Measurements from ENCODE around the gene PTGS1. TPM values are rescaled to one million over a fixed set of nuclear protein-coding genes. Genes with fewer than 3 reads are reported as not detected.

PTGS1 gene
- total and polyA plus RNA-seq, 5 donors: 4.5 to 29.2 (median 16.6) TPM

- WGBS: 82% methylated on average over 7 of the region's 7 CpGs
- Histone ChIP-seq H3K27ac (ENCODE audit: low read length) (no peak overlapping the region), H3K9me3 (ENCODE audit: control insufficient read depth, low read length) (no peaks in the 10 kb centered on the region), H3K27me3 (ENCODE audit: control insufficient read depth, insufficient read depth) (no peaks in the 10 kb centered on the region), H3K4me1 (ENCODE audit: control insufficient read depth, insufficient read depth, low read length) (no peaks in the 10 kb centered on the region), H3K4me3 (ENCODE audit: low read length) (no peak overlapping the region)
- DNase-seq (no peak), ATAC-seq (peak; percentile 25 to 81)
- intact Hi-C loops (cut with DNase I): no loop called here
Observed at GRCh38 chr9:122383992-122384461, 13.2 kb downstream of the PTGS1 start.

GRCh38 chr9:122386311-122386872 is 15.6 kb downstream of the PTGS1 start:
- ATAC-seq: no peak
- intact Hi-C loops (cut with DNase I): no loop called here

GRCh38 chr9:122387536-122387935 is 16.7 kb downstream of the PTGS1 start:
- 82% methylated on average over 3 of the region's 3 CpGs for WGBS
- no peak for ATAC-seq
- DNase-seq: no peak
- Histone ChIP-seq H3K27ac (ENCODE audit: low read length) (no peak overlapping the region), H3K4me1 (ENCODE audit: control insufficient read depth, insufficient read depth, low read length) (no peaks in the 10 kb centered on the region), H3K4me3 (ENCODE audit: low read length) (no peak overlapping the region), H3K9me3 (ENCODE audit: control insufficient read depth, low read length) (no peaks in the 10 kb centered on the region), H3K27me3 (ENCODE audit: control insufficient read depth, insufficient read depth) (no peaks in the 10 kb centered on the region)
- intact Hi-C loops (cut with DNase I): no loop called here

More at GRCh38 chr9:122386311-122386872, 15.6 kb downstream of the PTGS1 start:
- H3K27ac ChIP-seq (ENCODE audit: low read length): no peak overlapping the region
- H3K4me3 ChIP-seq (ENCODE audit: low read length): no peak overlapping the region
- no peaks in the 10 kb centered on the region for H3K9me3 ChIP-seq (ENCODE audit: control insufficient read depth, low read length)
- no peaks in the 10 kb centered on the region for H3K4me1 ChIP-seq (ENCODE audit: control insufficient read depth, insufficient read depth, low read length)
- 85% methylated on average over 8 of the region's 8 CpGs for WGBS
- DNase-seq: no peak
- no peaks in the 10 kb centered on the region for H3K27me3 ChIP-seq (ENCODE audit: control insufficient read depth, insufficient read depth)

GRCh38 chr9:122389195-122389594 is 18.4 kb downstream of the PTGS1 start:
- Histone ChIP-seq H3K27ac (ENCODE audit: low read length) (no peak overlapping the region), H3K4me3 (ENCODE audit: low read length) (no peak overlapping the region), H3K9me3 (ENCODE audit: control insufficient read depth, low read length) (no peaks in the 10 kb centered on the region), H3K27me3 (ENCODE audit: control insufficient read depth, insufficient read depth) (no peaks in the 10 kb centered on the region), H3K4me1 (ENCODE audit: control insufficient read depth, insufficient read depth, low read length) (no peaks in the 10 kb centered on the region)
- 93% methylated on average over 5 of the region's 5 CpGs for WGBS
- no peak for DNase-seq
- intact Hi-C loops (cut with DNase I): no loop called here
- ATAC-seq: no peak

DNA sequence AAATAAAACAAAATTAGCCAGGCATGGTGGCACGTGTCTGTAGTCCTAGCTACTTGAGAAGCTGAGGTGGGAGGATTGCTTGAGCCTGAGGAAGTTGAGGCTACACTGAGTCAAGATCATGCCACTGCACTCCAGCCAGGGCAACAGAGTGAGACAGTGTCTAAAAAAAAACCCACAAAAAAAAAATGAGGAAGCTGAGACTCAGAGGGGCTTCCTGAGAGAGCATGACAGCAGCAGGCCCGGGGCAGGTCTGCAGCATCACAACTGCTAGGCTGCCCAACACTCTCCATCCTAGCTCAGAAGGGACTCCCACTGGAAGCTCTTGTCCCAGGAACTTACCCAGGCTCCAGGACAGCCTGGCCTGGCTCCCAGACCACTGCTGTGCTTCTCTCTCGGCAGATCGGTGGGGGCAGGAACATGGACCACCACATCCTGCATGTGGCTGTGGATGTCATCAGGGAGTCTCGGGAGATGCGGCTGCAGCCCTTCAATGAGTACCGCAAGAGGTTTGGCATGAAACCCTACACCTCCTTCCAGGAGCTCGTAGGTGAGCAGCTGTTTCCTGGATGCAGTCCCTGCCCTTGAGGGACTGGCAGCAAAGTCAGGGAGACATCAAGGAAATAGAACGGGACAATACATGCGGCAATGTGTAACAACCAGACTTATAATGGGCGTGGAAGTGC is 19.1 kb downstream of the PTGS1 start:
- H3K4me3 ChIP-seq (ENCODE audit: low read length): no peak overlapping the region
- H3K27me3 ChIP-seq (ENCODE audit: control insufficient read depth, insufficient read depth): no peaks in the 10 kb centered on the region
- no peaks in the 10 kb centered on the region for H3K9me3 ChIP-seq (ENCODE audit: control insufficient read depth, low read length)
- ATAC-seq (no peak), DNase-seq (no peak)
- no peaks in the 10 kb centered on the region for H3K4me1 ChIP-seq (ENCODE audit: control insufficient read depth, insufficient read depth, low read length)
- intact Hi-C loops (cut with DNase I): no loop called here
- WGBS: 47% methylated on average over 11 of the region's 11 CpGs
- H3K27ac ChIP-seq (ENCODE audit: low read length): no peak overlapping the region

DNA sequence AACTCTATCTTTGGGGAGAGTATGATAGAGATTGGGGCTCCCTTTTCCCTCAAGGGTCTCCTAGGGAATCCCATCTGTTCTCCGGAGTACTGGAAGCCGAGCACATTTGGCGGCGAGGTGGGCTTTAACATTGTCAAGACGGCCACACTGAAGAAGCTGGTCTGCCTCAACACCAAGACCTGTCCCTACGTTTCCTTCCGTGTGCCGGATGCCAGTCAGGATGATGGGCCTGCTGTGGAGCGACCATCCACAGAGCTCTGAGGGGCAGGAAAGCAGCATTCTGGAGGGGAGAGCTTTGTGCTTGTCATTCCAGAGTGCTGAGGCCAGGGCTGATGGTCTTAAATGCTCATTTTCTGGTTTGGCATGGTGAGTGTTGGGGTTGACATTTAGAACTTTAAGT is 21.5 kb downstream of the PTGS1 start:
- Histone ChIP-seq H3K4me1 (ENCODE audit: control insufficient read depth, insufficient read depth, low read length) (no peaks in the 10 kb centered on the region), H3K27me3 (ENCODE audit: control insufficient read depth, insufficient read depth) (no peaks in the 10 kb centered on the region), H3K4me3 (ENCODE audit: low read length) (no peak overlapping the region), H3K9me3 (ENCODE audit: control insufficient read depth, low read length) (no peaks in the 10 kb centered on the region), H3K27ac (ENCODE audit: low read length) (no peak overlapping the region)
- DNase-seq (no peak), ATAC-seq (no peak)
- intact Hi-C loops (cut with DNase I): no loop called here
- WGBS: 95% methylated on average over 9 of the region's 9 CpGs

DNA sequence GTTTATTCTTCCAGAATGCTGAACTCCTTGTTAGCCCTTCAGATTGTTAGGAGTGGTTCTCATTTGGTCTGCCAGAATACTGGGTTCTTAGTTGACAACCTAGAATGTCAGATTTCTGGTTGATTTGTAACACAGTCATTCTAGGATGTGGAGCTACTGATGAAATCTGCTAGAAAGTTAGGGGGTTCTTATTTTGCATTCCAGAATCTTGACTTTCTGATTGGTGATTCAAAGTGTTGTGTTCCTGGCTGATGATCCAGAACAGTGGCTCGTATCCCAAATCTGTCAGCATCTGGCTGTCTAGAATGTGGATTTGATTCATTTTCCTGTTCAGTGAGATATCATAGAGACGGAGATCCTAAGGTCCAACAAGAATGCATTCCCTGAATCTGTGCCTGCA is 21.9 kb downstream of the PTGS1 start:
- Histone ChIP-seq H3K4me3 (ENCODE audit: low read length) (no peak overlapping the region), H3K9me3 (ENCODE audit: control insufficient read depth, low read length) (no peaks in the 10 kb centered on the region), H3K27me3 (ENCODE audit: control insufficient read depth, insufficient read depth) (no peaks in the 10 kb centered on the region), H3K27ac (ENCODE audit: low read length) (no peak overlapping the region), H3K4me1 (ENCODE audit: control insufficient read depth, insufficient read depth, low read length) (no peaks in the 10 kb centered on the region)
- DNase-seq: no peak
- ATAC-seq: no peak
- intact Hi-C loops (cut with DNase I): no loop called here
- WGBS: 62% methylated on average over 2 of the region's 2 CpGs

GRCh38 chr9:122393284-122393983 is 22.6 kb downstream of the PTGS1 start:
- intact Hi-C loops (cut with DNase I): no loop called here
- ATAC-seq (no peak), DNase-seq (no peak)
- H3K27me3 ChIP-seq (ENCODE audit: control insufficient read depth, insufficient read depth): no peaks in the 10 kb centered on the region
- no peak overlapping the region for H3K27ac ChIP-seq (ENCODE audit: low read length)
- H3K9me3 ChIP-seq (ENCODE audit: control insufficient read depth, low read length): no peaks in the 10 kb centered on the region
- H3K4me3 ChIP-seq (ENCODE audit: low read length): no peak overlapping the region
- 71% methylated on average over 8 of the region's 8 CpGs for WGBS
- no peaks in the 10 kb centered on the region for H3K4me1 ChIP-seq (ENCODE audit: control insufficient read depth, insufficient read depth, low read length)

DNA sequence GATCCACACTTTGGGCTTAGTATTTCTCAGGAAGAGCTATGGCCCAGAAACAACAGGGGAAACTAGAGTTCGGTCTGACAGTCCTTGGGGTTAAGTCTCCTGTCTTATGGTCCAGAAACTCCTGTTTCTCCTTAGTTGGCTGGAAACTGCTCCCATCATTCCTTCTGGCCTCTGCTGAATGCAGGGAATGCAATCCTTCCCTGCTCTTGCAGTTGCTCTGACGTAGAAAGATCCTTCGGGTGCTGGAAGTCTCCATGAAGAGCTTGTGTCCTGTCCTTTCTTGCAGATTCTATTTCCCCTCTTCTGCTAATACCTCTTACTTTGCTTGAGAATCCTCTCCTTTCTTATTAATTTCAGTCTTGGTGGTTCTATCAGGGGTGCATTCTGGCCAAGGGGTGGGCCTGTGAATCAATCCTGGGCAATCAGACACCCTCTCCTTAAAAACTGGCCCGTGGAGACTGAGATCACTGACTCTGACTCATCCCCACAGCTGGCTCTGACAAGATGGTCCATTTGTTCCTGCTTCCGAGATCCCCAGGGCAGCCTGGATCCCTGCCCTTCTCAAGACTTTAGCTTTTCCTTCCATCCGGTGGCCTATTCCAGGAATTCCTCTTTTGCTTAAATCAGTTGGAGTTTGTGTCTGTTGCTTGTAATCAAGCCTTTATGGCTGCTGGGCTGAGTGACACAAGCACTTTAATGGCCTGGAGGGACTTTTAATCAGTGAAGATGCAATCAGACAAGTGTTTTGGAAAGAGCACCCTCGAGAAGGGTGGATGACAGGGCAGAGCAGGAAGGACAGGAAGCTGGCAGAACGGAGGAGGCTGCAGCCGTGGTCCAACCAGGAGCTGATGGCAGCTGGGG is 23.7 kb downstream of the PTGS1 start:
- no peak overlapping the region for H3K4me3 ChIP-seq (ENCODE audit: low read length)
- peak; percentile 49 to 72 (median 55) for DNase-seq

GRCh38 chr9:122396614-122397148 is 25.9 kb downstream of the PTGS1 start:
- Histone ChIP-seq H3K4me1 (ENCODE audit: control insufficient read depth, insufficient read depth, low read length) (no peaks in the 10 kb centered on the region), H3K27me3 (ENCODE audit: control insufficient read depth, insufficient read depth) (no peaks in the 10 kb centered on the region), H3K9me3 (ENCODE audit: control insufficient read depth, low read length) (no peaks in the 10 kb centered on the region), H3K4me3 (ENCODE audit: low read length) (no peak overlapping the region), H3K27ac (ENCODE audit: low read length) (no peak overlapping the region)
- 86% methylated on average over 2 of the region's 2 CpGs for WGBS
- intact Hi-C loops (cut with DNase I): no loop called here
- ATAC-seq: no peak
- no peak for DNase-seq

More for the DNA sequence above, 23.7 kb downstream of the PTGS1 start:
- intact Hi-C loops (cut with DNase I): no loop called here
- no peaks in the 10 kb centered on the region for H3K27me3 ChIP-seq (ENCODE audit: control insufficient read depth, insufficient read depth)
- H3K9me3 ChIP-seq (ENCODE audit: control insufficient read depth, low read length): no peaks in the 10 kb centered on the region
- peak; percentile 76 to 88 for ATAC-seq
- H3K4me1 ChIP-seq (ENCODE audit: control insufficient read depth, insufficient read depth, low read length): no peaks in the 10 kb centered on the region
- peak overlapping the region; percentile 7 for H3K27ac ChIP-seq (ENCODE audit: low read length)
- 34% methylated on average over 9 of the region's 9 CpGs for WGBS

Measured in right cardiac atrium (tissue), 5 donors.